NCI-H2196 treated with DMSO at 0.1 percent for 48 hours (cell line): ENCODE measurements around the gene ATG9B.
"Not testable (repeated sequence)": the region's sequence is repeated elsewhere in the genome, so short reads cannot be mapped to it uniquely, and the experiment has no call there.

Experiments
- DNase-seq: peaks from one replicate; lab custom pipeline; 2025; ENCODE audit not compliant: unreplicated experiment; lab: John Stamatoyannopoulos, UW

The ATG9B gene

GRCh38 chr7:151018421-151019129 lies 5.7 kb downstream of the ATG9B start:
- DNase-seq = peak; percentile 69

GRCh38 chr7:151017953-151018420 lies 6.3 kb downstream of the ATG9B start:
- DNase-seq = peak; percentile 58

- DNase-seq = no peak
Measured at GRCh38 chr7:151017370-151017952, 6.8 kb downstream of the ATG9B start.

GRCh38 chr7:151016942-151017341 lies 7.4 kb downstream of the ATG9B start:
- no peak for DNase-seq

- DNase-seq = no peak
Measured at GRCh38 chr7:151016505-151016904, 7.8 kb downstream of the ATG9B start.

GRCh38 chr7:151015967-151016366 lies 8.3 kb downstream of the ATG9B start:
- no peak for DNase-seq

GRCh38 chr7:151014950-151015349 lies 9.3 kb downstream of the ATG9B start:
- peak; percentile 23 for DNase-seq

GRCh38 chr7:151013733-151014497 lies 10.4 kb downstream of the ATG9B start:
- no peak for DNase-seq

GRCh38 chr7:151013356-151013732 lies 10.9 kb downstream of the ATG9B start:
- DNase-seq = no peak

- DNase-seq = no peak
Measured at GRCh38 chr7:151012911-151013347, 11.4 kb downstream of the ATG9B start.

GRCh38 chr7:151012031-151012692 lies 12.1 kb downstream of the ATG9B start:
- no peak for DNase-seq

GRCh38 chr7:151011616-151012015 lies 12.7 kb downstream of the ATG9B start:
- not testable (repeated sequence) for DNase-seq

GRCh38 chr7:151011097-151011409 lies 13.2 kb downstream of the ATG9B start:
- no peak for DNase-seq

- DNase-seq = no peak
Measured at GRCh38 chr7:151010307-151011096, 13.8 kb downstream of the ATG9B start.

- no peak for DNase-seq
Measured at GRCh38 chr7:151010037-151010306, 14.3 kb downstream of the ATG9B start.

GRCh38 chr7:151009327-151010036 lies 14.8 kb downstream of the ATG9B start:
- DNase-seq = no peak

- DNase-seq = no peak
Measured at GRCh38 chr7:151008511-151009323, 15.6 kb downstream of the ATG9B start.

GRCh38 chr7:151008143-151008510 lies 16.2 kb downstream of the ATG9B start:
- DNase-seq = no peak

GRCh38 chr7:151007469-151007898 lies 16.8 kb downstream of the ATG9B start:
- no peak for DNase-seq
